Measurements from ENCODE around the gene TGFBI.

TGFBI gene

DNA sequence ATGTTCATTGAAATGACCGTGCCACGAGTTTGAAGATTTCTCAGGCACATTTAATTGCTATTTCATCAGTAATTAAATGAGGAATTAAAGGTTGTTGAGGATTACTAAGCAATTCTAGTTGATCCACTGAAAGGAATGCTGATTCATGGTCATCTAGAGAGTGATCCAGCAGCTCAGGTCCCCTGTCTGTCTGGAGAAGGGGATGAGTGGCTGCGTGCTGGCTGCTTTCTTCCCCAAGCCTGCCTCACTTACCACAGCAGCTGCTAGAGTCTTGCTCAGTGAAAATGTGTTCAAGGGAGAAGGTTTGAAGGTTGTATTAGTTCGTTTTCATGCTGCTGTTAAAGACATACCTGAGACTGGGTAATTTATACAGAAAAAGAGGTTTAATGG lies 7.8 kb upstream of the TGFBI start:
- TF ChIP-seq, protein P1, sequence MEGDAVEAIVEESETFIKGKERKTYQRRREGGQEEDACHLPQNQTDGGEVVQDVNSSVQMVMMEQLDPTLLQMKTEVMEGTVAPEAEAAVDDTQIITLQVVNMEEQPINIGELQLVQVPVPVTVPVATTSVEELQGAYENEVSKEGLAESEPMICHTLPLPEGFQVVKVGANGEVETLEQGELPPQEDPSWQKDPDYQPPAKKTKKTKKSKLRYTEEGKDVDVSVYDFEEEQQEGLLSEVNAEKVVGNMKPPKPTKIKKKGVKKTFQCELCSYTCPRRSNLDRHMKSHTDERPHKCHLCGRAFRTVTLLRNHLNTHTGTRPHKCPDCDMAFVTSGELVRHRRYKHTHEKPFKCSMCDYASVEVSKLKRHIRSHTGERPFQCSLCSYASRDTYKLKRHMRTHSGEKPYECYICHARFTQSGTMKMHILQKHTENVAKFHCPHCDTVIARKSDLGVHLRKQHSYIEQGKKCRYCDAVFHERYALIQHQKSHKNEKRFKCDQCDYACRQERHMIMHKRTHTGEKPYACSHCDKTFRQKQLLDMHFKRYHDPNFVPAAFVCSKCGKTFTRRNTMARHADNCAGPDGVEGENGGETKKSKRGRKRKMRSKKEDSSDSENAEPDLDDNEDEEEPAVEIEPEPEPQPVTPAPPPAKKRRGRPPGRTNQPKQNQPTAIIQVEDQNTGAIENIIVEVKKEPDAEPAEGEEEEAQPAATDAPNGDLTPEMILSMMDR (IDR thresholded peaks at IDR 0.05): no peak
- H3K9me3 ChIP-seq: no peaks in the 10 kb centered on the region
- H3K4me3 ChIP-seq: no peak overlapping the region
- no peak for DNase-seq
- H3K27ac ChIP-seq: peak overlapping the region; percentile 9 to 67
- peaks cover 0 to 91% (median 69%) of the 10 kb centered on the region in 4 donors for H3K4me1 ChIP-seq
- H3K36me3 ChIP-seq: no peaks in the 10 kb centered on the region
- intact Hi-C loops (cut with DNase I; ENCODE audit: low total_unique reads): no loop called here
- H3K27me3 ChIP-seq: no peaks in the 10 kb centered on the region

- no peak for DNase-seq
- H3K27ac ChIP-seq: peak overlapping the region in 1 of 2 donors; percentile 65
- H3K36me3 ChIP-seq: no peaks in the 10 kb centered on the region
- H3K4me3 ChIP-seq: no peak overlapping the region
- peaks cover 0 to 91% (median 76%) of the 10 kb centered on the region in 4 donors for H3K4me1 ChIP-seq
- TF ChIP-seq, protein P1 (IDR thresholded peaks at IDR 0.05): no peak
- no peaks in the 10 kb centered on the region for H3K9me3 ChIP-seq
- intact Hi-C loops (cut with DNase I; ENCODE audit: low total_unique reads): no loop called here
- no peaks in the 10 kb centered on the region for H3K27me3 ChIP-seq
These were observed 5.8 kb upstream of the TGFBI start for GRCh38 chr5:136022965-136023364.

- no peaks in the 10 kb centered on the region for H3K36me3 ChIP-seq
- peaks cover 0 to 90% (median 80%) of the 10 kb centered on the region in 4 donors for H3K4me1 ChIP-seq
- no peaks in the 10 kb centered on the region for H3K9me3 ChIP-seq
- intact Hi-C loops (cut with DNase I; ENCODE audit: low total_unique reads): no loop called here
- no peak for DNase-seq
- TF ChIP-seq, protein P1 (IDR thresholded peaks at IDR 0.05): no peak
- H3K27me3 ChIP-seq: no peaks in the 10 kb centered on the region
- peak overlapping the region; percentile 65 for H3K27ac ChIP-seq
- H3K4me3 ChIP-seq: no peak overlapping the region
These were observed 4.7 kb upstream of the TGFBI start for GRCh38 chr5:136023958-136024541.

DNA sequence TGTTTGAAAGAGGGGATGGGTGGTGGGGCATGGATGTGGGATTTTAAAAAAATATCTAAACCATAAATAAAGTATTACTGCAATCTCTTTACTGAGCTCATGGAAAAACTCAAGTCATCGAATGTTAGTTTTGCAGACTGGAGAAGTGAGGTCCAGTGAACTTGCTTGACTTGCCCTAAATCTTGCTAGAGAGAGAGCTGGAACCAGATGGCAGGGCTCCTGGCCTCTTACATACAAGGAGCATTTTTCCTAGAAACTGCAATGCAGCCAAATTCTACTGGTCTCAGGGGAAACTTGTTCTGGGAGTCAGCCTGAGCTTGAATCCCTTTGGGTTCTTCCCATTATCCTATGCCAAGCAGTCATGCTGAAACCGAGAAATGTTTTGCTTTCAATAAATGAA lies 2.9 kb upstream of the TGFBI start:
- no peaks in the 10 kb centered on the region for H3K27me3 ChIP-seq
- peak overlapping the region; percentile 65 for H3K27ac ChIP-seq
- intact Hi-C loops (cut with DNase I; ENCODE audit: low total_unique reads): no loop called here
- no peaks in the 10 kb centered on the region for H3K9me3 ChIP-seq
- peak; percentile 71 to 90 for DNase-seq
- TF ChIP-seq, protein P1 (IDR thresholded peaks at IDR 0.05): no peak
- H3K4me3 ChIP-seq: no peak overlapping the region
- peaks cover 0 to 90% (median 76%) of the 10 kb centered on the region in 4 donors for H3K4me1 ChIP-seq
- H3K36me3 ChIP-seq: no peaks in the 10 kb centered on the region

DNA sequence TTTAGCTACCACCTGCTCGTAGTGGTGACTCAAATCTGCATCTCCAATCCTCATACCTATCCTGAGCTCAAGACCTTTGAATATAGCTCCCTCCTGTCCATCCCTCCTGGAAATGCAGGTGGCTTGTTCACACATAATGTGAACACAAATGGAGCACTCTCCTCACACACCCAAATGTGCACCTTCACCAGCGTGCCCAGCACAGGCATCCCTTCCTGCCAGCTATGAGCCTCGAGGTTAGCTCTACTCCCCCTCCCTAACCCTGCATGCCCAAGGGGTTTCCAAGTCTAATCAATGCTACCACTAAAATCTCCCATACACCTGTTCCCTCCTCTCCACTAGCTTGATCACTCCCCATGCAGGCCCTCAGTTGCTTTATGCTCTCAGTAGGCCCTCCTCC lies 2.2 kb upstream of the TGFBI start:
- H3K9me3 ChIP-seq: no peaks in the 10 kb centered on the region
- no peaks in the 10 kb centered on the region for H3K27me3 ChIP-seq
- H3K4me1 ChIP-seq: peaks cover 0 to 90% (median 73%) of the 10 kb centered on the region in 4 donors
- peak overlapping the region; percentile 38 to 51 for H3K27ac ChIP-seq
- H3K36me3 ChIP-seq: no peaks in the 10 kb centered on the region
- DNase-seq: no peak
- TF ChIP-seq, protein P1 (IDR thresholded peaks at IDR 0.05): no peak
- intact Hi-C loops (cut with DNase I; ENCODE audit: low total_unique reads): no loop called here
- H3K4me3 ChIP-seq: no peak overlapping the region

DNA sequence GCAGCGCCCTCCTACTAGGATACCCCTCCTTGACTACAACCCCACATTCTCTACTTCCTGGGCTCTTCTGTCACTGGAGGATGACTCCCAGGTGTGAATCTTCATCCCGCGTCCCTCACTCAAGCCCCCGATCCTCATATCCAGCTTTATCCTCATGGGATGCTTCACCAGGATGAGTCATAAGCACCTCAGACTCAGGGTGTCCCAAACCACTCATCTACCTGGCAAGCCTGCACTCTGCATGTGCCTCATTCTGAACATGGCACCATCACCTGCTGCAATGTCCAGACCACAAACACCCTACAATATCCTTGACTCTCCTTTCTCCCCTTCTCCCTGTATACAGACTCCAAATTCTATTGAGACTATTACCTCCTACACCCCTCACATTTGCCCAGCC lies 1.5 kb upstream of the TGFBI start:
- no peaks in the 10 kb centered on the region for H3K9me3 ChIP-seq
- TF ChIP-seq, protein P1 (IDR thresholded peaks at IDR 0.05): no peak
- H3K36me3 ChIP-seq: no peaks in the 10 kb centered on the region
- peak overlapping the region; percentile 38 to 51 for H3K27ac ChIP-seq
- DNase-seq: no peak
- intact Hi-C loops (cut with DNase I; ENCODE audit: low total_unique reads): no loop called here
- no peak overlapping the region for H3K4me3 ChIP-seq
- peaks cover 0 to 90% (median 79%) of the 10 kb centered on the region in 4 donors for H3K4me1 ChIP-seq
- H3K27me3 ChIP-seq: no peaks in the 10 kb centered on the region
